SK-N-MC (cell line): ENCODE data around the gene HBD.

Source experiments
- EZH2 ChIP-seq: fragments of 200-600 bp; sonication (generic); IDR thresholded peaks from one replicate; pipeline ENCODE4 v1.6.1; 2017; ENCODE audit warnings: antibody characterized with exemption
- POLR2AphosphoS5 ChIP-seq: IDR thresholded peaks from 2 replicates; pipeline ENCODE4 v1.6.1; 2012; ENCODE audit warnings: mild to moderate bottlenecking, low read depth, low read length, borderline replicate concordance

GRCh38 chr11:5272395-5273017, 38.2 kb upstream of the HBD start:
- TF ChIP-seq POLR2AphosphoS5 (no peak), EZH2 (no peak)
